GM12874 (cell line): ENCODE results near the gene PKD1L1.

ENCODE experiments used
- CTCF ChIP-seq: IDR thresholded peaks from 2 replicates; pipeline ENCODE4 v1.5.1; 2011; ENCODE audit warnings: low read depth, mild to moderate bottlenecking, control low read depth, low read length, moderate library complexity; ENCODE audit not compliant: insufficient read depth

PKD1L1 gene, protein sequence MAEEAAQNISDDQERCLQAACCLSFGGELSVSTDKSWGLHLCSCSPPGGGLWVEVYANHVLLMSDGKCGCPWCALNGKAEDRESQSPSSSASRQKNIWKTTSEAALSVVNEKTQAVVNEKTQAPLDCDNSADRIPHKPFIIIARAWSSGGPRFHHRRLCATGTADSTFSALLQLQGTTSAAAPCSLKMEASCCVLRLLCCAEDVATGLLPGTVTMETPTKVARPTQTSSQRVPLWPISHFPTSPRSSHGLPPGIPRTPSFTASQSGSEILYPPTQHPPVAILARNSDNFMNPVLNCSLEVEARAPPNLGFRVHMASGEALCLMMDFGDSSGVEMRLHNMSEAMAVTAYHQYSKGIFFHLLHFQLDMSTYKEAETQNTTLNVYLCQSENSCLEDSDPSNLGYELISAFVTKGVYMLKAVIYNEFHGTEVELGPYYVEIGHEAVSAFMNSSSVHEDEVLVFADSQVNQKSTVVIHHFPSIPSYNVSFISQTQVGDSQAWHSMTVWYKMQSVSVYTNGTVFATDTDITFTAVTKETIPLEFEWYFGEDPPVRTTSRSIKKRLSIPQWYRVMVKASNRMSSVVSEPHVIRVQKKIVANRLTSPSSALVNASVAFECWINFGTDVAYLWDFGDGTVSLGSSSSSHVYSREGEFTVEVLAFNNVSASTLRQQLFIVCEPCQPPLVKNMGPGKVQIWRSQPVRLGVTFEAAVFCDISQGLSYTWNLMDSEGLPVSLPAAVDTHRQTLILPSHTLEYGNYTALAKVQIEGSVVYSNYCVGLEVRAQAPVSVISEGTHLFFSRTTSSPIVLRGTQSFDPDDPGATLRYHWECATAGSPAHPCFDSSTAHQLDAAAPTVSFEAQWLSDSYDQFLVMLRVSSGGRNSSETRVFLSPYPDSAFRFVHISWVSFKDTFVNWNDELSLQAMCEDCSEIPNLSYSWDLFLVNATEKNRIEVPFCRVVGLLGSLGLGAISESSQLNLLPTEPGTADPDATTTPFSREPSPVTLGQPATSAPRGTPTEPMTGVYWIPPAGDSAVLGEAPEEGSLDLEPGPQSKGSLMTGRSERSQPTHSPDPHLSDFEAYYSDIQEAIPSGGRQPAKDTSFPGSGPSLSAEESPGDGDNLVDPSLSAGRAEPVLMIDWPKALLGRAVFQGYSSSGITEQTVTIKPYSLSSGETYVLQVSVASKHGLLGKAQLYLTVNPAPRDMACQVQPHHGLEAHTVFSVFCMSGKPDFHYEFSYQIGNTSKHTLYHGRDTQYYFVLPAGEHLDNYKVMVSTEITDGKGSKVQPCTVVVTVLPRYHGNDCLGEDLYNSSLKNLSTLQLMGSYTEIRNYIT (N-terminal part only)

DNA sequence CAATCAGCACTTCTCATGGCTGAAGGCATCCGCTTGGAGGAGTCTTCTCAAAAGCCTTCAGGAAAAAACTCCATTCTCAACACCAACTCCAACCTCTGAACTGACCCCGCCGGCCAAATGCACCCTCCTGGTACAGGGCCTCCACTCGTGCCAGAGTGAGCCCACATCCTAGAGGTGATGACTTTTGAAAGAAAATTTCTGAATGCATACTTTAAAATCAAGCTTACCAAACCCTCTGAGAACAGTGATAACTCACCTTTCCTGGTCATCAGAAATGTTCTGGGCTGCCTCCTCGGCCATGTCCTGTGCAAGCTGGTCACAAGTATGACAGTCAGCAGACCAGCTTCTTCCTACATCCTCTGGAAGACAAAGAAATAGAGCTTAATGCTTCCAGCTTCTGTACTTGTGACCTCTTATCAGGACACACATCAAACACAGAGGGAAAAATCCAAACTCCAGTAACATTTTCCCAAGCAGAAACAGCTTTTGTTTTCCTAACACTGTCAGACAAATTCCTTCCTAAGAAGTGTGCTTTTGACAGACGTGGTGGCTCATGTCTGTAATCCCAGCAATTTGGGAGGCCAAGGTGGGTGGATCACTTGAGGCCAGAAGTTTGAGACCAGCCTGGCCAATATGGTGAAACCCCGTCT is at the start of gene PKD1L1:
TSS of gene PKD1L1 (minus strand) at position 326 of the 650 bp plus-strand sequence. CDS start at position 300, 26 bp downstream.
- TF ChIP-seq CTCF, result no peak

DNA sequence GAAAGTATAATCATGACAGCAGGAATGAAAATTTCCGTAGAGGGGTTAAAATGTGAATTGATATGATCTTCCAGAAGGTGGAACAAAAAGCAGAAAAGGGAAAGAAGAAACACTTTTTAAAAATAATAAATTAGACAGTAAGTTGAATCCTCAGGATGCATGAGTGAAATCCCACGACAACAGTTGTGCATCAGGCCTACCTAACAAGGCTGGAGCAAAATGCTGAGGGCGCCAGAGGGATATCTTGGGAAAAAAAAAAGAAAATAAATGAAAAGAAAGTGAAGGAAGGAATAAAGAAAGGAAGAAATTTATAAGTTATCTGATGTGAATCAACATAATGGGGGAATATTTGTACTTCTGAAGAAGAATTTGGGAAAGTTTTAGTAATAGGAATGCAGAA is 44.2 kb upstream of the PKD1L1 start:
- no peak for TF ChIP-seq CTCF

DNA sequence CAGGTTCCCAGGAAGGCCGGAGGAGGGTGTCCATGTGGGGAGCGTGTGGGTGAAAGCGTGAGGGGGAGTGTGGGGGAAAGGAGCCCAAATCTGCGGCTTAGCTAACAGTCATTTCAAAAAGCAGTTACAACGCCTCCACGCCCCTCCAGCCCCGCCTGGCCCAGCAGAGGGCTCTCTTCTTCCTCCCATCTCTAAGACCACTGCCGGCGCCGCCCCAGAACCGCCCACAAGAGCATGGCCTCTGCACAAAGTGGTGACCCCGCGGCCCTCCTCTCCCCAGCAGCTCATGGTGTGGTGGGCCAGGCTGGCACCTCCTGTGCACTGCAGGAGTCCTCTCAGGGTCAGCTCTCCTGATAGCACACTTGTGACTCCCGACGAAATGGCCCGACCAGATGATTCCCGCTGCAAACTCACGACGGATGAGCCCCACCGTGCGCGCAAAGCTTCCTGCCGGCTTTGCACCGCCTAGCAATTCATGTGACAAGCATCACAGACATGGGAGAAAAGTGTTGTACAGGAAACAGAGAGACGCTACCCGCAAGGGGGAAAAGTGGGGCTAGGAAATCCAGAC is 43.6 kb upstream of the PKD1L1 start:
- TF ChIP-seq CTCF, result peak; percentile 84

DNA sequence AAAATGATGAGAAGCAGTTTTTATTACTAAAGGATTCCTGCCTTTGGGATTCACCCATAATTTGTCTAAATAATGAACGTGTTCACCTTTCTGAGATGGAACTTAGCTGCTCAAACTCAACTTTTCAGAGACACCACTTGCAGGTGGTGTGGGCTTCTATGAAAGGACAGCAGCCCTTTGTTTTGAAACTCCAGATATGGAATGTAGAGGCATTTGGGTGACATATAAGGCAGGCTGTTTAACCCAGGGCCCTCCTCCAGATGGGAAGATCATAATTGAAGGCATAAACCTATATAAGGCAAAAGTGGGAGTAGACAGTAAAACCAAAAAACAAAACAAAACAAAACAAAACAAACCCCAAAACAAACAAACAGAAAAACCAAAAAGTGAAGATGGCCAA is 43.0 kb upstream of the PKD1L1 start:
- TF ChIP-seq CTCF, result no peak

DNA sequence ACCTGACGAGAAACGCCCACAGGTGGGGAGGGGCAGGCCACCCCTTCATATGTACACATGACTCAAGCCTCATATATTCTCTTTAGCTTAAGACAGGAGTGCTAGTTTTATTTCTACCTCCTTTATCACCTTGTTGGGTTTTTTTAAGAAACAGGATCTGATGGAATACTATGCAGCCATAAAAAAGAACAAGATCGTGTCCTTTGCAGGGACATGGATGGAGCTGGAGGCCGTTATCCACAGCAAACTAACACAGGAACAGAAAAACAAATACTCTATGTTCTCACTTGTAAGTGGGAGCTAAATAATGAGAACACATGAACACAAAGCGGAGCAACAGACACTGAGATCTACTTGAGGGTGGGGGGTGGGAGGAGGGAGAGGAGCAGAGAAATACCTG is 42.3 kb upstream of the PKD1L1 start:
- no peak for TF ChIP-seq CTCF

DNA sequence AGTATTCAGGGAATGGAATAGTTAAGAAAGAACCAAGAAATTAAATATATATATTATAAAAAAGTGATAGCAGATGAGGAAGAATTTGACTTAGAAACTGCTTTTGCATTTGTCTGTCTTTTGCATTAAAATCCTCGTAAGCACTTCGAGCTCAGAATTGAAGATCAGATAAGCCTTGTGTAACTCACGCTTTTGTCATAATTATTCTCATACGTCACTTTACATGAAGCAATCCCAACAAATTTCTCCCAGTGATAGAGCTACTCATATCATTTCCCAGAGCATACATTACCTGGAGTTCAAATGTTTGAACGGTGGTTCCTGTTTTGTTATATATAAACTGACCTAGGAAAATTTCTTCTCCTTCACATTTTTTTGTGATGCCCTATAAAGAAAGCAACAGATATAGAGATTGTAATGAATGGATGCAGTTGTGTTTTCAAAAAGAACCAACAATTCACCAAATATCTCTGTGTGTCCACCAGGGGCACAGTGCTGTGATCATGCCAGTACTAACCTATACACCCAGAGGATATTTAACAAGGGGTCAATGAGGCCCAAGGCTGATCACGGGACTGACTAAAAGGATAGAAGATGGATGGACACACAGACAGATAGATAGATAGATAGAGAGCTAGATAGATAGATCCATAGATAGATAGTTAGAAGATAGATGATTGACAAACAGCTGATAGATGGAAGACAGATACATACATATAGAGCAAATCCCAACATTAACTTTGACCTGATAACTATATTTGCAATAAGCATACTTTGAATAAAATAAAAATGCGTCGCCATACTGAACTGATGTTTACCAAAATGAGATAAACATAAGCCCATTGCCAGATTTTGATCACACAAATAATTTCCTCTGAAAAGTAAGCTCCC is 40.5 kb upstream of the PKD1L1 start:
- peak; percentile 40; the same call in 1 of the 2 replicates for TF ChIP-seq CTCF
